GM18517 (cell line): Measurements from ENCODE around the gene HIVEP3.
A peak's percentile ranks its signal among the peaks of the same experiment; 100 is the strongest.
"Not testable (repeated sequence)": the region's sequence is repeated elsewhere in the genome, so short reads cannot be mapped to it uniquely, and the experiment has no call there.

Experiments
- ATAC-seq: cut with Tn5 transposase; IDR thresholded peaks from one replicate; pipeline ENCODE4 v1.9.1; 2021; ENCODE audit warnings: mild to moderate bottlenecking, moderate library complexity; ENCODE audit not compliant: unreplicated experiment

HIVEP3 gene

DNA sequence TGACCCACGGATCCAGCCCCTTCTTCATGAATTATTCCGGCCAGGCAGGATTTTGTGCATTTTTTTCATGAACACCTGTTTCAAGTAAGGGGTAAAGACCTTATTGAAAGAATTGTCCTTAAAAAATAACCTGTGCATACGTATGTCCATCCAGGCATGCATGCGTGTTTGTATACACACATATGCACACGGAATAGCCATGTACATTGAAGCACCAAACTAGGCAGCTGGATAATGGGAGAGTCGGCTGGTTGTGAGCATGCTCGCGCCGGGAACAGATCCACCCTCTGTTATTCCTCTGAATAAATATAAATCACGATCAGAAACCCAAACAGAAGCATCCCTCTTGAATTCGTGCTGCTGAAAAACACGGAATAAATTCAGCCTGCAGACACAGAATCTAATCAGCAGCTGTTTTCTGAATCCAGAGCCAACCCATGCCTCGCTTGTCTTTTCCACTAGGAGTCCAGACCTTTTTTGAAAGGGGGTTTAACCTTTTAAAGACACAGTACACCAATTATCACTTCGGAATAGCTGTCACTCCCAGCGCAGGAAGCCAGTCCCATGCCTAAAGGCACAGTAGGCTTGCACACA is at the start of gene HIVEP3:
HIVEP3 (minus strand) TSS at position 473 of the 594 bp plus-strand sequence.
- no peak for ATAC-seq

DNA sequence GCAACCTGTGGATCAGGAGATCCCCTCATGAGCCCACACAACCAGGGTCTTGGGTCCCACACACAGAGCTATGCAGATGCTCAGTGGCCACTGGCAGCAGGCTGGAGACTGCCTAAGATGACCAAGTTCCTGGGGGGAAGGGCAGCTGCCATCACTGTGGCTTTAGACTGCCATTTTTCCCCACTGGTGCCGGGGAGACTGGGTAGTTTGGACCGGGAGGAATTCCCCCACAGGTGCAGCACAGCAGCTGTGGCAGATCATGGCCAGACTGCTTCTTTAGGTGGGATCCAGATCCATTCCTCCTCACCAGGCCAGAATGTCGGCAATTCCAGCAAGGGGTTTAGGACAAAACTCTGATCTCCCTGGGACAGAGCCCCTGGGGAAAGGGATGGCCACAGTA is 45.7 kb upstream of the HIVEP3 start:
- ATAC-seq = no peak

DNA sequence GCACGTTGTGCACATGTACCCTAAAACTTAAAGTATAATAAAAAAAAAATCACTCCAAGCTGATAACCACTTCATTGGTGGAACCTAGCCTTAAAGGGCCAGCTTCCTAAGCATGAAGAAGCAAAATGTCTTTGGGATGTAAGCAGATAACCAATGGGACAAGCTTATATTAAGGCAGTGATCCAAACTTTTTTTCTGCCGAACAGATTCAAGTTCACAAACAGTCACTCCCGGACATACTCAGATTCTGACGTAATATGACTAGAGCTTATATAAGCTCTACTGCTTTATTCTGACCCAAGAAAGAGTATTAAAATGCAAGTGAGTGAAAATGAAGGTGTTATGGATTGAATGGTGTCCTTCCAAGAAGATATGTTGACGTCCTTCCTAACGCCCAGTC is 44.9 kb upstream of the HIVEP3 start:
- no peak for ATAC-seq

DNA sequence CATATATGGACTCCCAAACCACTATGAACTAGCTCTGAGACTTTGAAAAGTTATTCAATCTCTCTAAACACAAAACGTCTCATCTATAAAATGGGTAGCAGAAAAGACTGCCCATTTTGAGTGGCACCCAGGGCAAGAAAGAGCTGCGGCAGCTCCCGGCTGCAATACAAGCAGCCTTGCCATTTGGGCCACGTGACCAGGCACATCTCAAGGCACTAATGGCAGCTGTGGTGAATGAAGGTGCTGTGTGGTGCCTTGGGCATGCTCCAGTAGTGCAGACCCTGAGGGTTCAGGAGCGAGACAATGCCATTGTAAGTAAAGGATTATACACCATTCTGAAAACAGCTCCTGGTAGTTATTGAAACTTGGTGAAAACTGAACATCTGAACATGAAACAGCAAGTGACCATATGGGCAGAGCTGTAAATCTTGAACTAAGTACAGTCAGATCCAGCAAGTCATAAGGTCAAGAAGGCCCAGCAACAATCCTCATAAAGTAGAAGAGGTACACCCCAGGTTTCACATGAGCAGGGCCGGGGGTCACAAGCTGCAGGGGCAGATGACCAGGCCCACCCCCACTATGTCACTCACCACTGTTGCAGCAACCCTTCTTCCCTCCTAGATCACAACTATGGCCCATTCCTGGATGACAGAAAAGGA is 39.4 kb upstream of the HIVEP3 start:
- ATAC-seq = no peak

DNA sequence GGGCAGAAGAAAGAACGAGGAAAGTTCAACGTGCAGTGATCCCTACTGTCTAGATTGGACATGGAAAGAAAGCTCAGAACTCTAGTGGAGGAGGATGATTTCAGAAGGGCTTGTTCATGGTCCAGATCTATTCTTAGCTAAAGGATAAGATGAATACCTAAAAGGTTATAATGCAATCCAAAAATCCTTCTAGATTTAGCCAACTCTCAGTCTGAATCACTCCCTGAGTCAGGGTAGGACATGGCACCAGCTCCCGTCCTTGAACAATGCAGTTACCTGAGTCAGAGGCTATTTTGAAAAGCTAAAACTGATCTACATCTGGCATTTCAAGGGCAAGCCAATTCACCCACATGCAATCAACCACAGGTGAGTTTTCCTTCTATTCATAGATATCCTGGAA is 38.8 kb upstream of the HIVEP3 start:
- no peak for ATAC-seq

DNA sequence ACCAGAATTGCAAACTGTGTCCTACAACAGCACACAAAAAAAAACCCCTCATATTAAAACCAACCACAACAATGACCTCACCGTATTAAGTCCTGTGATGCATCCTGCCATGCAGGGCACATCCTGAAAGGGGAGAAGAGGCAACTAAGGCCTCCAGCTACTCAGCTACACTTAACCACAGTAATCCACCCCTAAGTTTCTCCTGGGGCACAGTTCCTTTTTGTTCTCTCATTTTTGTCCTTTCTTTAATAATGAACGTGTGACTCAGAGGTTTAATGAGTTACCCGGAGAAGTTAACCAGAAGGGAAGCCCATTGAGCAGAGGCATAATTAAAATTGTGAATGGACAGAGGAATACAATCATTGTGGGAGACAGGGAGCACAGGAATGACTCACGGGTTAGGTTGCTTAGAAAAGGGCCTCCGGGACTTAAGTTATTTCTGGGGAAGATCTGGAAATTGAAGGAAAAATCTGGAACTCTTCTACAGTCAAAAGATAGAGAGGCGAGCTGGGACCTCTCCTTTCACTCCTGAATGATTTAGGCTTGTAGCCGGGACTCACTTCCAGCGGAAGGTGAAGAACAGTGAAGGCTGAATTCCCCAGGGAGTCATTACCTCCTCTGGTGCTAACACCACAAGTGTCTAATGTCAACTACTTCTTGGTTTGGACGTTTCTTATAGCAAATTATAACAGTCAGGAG is 36.9 kb upstream of the HIVEP3 start:
- ATAC-seq = peak; percentile 81

DNA sequence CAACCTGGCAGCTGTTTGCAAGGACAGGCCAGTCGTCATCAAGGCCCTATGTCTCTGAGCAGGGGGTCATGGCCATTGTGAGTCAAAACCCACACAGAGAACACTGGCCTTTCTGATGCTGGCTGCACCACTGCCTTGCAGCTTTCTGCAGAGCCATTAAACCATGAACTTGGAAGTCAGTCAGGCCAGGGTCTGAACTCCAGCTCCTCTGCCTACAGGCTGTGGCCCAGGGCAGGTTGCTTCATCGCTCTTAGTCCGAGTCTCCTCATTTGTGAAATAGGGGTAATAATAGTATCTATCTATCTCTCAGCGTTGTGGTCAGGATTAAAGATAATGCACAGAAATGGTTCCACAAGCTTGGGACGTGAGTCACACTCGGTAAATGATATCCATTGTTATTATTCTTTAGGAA is 35.8 kb upstream of the HIVEP3 start:
- ATAC-seq = no peak

DNA sequence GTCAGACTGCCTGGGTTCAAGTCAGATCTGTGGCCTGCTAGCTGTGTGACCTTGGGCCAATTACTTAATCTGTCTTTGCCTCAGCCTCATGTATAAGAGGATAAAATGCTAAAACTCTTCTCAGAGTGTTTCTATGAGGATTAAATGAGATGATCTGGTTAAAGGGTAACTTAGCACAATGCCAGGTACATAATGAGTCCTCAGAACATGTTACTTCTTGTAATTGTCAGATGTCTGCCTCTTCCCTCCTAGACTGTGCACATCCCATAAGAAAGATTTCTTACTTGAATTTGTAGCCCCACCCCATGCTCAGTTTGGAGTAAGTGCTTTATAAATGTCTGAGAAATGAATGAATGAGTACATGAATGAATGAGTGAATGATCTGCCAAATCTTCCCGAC is 34.6 kb upstream of the HIVEP3 start:
- ATAC-seq = no peak

DNA sequence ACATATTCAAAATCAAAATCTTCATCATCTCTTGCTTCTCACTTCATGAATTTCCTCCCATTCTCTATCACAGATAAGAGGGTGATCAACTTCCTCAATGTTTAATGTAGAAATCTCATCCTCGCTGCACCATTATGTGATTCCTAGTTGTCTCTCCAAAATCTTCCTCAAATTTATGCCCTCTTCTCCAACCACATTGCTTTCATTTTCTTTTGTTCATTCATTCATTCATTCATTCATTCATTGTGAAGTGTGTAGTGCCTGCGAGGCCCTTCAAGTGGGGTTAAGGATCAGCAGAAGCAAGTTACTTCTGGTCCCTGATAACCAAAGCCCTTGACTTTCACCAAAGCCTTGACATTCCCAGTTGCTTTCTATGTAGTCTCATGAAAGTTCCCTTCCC is 33.5 kb upstream of the HIVEP3 start:
- ATAC-seq = no peak

DNA sequence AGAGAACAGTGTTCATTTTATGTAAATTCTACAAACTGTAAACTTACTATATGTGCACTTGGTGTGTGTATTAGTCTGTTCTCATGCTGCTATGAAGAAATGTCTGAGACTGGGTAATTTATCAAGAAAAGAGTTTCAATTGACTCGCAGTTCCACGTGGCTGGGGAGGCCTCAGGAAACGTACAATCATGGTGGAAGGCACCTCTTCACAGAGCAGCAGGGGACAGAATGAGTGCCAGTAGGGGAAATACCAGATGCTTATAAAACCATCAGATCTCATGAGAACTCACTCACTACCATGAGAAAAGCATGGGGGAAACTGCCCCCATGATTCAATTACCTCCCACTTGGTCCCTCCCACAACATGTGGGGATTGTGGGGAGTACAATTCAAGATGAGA is 32.8 kb upstream of the HIVEP3 start:
- not testable (repeated sequence) for ATAC-seq

DNA sequence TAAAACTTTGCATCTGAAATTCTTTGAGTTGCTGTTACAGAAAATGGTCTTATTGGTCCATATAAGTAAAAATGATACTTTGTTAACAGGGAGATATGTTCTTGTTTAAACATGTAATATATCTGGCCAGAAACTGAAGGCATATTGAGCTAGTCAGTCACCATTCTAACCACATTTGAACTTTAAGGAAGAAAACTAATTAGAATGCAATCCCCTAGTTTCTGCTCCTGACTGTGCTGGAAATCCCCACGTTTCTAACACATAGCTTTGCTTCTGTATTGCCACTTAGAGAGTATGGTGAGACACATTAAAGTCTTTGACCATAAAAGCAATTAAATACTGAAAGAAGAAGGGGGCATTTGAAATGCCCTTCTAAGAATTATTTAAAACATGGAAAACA is 32.1 kb upstream of the HIVEP3 start:
- ATAC-seq = no peak

DNA sequence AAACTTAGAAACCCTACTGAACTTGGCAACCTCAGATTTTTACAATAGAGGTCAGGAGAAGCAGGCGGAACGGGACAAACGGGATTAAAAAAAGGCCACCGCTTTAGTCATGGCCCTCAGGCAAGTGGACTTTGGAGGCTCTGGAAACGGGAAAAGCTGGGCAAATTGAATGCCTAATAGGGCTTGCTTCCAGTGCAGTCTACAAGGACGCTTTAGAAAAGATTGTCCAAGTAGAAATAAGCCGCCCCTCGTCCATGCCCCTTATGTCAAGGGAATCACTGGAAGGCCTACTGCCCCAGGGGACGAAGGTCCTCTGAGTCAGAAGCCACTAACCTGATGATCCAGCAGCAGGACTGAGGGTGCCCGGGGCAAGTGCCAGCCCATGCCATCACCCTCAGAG is 27.2 kb upstream of the HIVEP3 start:
- not testable (repeated sequence) for ATAC-seq

DNA sequence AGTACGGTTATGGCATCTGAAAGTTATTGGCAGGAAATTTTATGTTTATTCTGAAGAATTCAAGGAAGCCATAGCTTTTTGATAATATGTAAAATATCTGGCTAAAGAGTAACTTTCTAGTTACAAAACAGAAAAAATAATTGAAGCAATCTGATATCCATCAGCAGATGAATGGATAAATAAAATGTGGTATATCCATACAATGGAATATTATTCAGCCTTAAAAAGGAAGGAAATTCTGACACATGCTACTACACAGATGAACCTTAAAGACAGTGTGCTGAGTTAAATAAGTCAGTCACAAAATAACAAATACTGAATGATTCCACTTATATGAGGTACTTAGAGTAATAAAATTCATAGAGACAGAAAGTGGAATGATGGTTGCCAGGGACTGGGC is 25.0 kb upstream of the HIVEP3 start:
- no peak for ATAC-seq

DNA sequence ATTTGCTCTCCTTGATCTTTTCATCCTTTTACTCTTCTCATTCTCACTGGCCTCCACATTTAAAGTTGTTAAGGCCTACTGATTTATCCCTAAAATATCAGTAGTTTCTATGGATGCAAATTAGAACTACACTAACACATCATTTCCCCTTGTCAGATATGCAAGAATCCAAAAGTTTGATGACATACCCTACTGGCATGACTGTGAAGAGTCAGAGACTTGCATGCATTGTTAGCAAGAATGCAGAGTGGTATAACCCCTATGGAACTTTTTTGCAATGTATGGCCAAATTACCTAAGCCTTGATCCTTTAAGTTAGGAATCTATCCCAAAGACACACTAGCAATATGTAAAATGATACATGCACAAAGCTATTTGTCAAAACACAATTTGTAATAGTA is 23.6 kb upstream of the HIVEP3 start:
- ATAC-seq = no peak

DNA sequence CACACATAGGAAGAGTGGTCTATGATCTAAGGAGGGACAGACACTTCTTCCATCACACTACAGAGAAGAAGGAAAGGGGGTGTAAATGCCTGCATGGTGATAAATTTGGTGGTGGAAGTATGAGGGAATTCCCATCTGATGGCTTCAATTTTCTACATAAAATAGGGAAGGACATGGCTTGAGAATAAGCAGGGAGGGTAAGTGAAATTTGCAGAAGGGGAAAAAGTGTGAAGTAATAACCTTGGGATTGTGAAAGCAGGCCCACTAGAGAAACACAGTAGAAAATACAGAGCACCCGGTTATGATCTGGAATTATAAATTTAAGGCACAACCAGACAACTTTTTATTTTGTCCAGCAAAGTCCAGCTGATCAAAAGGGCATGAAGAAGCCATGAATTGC is 22.7 kb upstream of the HIVEP3 start:
- ATAC-seq = no peak

DNA sequence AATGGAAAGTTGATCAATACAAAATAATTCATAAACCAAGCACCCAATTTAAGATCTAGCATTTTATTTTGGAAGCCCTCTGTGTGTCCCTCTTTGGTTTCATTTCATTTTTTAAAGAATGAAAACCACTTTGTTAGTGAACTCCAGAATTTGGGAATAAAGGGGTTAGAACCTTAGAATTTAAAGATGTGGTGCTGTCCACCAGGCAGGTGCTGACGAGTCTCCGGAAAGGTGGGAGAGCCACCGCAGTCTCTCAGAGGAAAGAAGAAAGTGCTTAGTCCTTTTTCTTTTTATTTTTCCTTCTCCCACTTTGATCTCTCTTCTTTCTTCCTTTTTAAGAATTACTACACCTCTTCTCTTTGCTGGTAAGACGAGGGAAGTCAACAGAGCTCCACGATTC is 20.5 kb upstream of the HIVEP3 start:
- no peak for ATAC-seq

DNA sequence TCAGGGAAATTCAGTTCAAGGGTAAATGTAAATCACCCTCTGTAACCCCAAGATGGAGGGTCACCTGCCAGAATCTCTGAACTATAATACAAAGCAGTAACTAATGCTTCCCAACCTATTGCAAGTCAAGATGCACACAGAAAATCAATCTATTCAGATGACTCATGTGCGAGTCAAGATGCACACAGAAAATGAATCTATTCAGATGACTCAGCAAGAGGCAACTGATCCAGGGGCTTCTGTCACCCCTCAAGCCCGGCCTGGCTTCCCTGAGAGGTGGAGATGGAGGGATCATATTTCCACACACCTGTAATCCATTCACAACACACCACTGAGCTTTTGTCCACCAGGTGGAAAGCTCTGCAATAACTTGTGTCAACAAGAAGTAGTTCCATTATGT is 17.4 kb upstream of the HIVEP3 start:
- no peak for ATAC-seq

DNA sequence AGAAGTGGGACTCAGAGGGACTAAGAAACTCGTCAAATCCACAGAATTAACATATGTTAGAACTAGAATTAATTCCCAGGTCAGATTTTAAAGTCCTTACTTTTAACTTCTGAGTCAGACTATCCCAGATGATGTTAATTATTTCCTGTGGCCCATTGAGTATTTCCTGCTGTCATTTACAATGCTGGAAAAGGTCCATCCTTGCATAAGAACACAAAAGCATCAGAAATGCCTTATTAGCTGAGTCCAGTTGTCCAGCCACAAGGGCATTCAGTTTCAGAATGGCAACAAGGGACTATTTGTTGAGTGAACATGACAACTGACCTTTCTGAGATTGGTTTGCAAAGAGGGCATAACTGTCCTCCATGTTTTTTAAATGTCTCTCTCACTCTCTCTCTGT is 16.5 kb upstream of the HIVEP3 start:
- no peak for ATAC-seq

DNA sequence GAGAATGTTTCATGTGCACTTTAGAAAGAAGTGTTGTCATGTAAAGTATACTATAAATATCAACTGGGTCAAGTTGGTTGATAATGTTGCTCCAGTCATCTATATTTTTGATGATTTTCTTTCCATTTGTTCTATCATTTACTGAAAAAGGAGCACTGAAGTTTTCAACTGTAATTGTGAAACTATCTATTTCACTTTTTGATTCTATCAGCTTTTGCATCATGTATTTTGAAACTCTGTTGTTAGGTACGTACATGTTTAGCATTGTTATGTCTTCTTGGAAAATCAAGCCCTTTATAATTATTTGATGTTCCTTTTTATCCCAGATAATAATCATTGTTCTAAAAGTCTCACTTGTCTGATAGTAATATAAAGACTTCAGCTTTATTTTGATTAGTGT is 14.4 kb upstream of the HIVEP3 start:
- no peak for ATAC-seq

DNA sequence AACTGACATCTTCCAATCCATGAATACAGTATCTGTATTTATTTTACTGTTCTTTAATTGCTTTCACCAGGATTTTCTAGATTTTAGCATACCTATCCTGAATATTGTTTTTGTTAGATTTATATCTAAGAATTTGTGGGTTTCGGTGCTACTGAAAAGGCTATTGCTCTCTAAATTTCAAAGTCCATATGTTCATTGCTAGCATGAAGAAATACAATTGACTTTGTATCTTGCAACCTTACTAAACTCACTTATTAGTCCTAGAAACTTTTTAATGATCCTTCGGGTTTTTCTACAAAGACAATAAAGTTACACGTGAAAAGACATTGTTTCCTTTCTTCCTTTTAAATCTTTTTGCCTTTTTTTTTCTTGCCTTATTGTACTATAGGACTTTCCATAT is 12.9 kb upstream of the HIVEP3 start:
- no peak for ATAC-seq

DNA sequence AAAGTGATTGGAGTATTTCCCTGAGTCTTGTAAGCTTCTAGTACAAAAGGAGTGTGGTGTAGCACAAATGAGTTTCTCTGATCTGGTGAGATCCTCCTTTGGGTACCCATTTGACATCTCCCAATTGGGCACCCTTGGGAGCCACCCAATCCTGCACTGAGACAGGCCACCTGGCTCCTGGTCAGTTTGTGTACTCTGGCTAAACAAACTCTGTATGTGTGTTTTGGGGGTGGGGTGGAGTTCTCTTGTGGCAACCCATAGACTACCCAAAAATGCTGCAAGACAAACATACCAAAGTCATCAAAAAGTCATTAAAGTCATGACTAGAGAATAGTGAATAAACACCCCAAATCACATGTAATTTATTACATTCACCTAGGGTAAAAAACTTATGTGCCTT is 8.4 kb upstream of the HIVEP3 start:
- ATAC-seq = no peak

DNA sequence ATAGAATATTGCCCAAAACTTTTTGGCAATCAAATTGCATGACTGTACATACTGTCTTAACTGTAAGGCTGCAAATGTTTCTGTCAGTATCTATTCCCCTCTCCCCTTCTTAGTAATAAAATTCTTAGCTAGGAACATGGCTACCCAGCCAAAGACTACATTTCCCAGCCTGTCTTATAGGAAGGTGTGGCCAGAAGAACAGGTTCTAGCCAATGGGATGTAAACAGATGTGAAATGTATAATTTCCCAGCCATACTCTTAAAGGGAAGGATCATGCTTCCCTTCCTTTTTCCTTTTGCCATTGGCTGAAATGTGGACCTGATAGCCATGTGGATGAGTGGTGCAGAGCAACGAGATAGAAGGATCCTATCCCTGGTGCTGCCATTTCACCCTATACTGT is 7.0 kb upstream of the HIVEP3 start:
- ATAC-seq = no peak

DNA sequence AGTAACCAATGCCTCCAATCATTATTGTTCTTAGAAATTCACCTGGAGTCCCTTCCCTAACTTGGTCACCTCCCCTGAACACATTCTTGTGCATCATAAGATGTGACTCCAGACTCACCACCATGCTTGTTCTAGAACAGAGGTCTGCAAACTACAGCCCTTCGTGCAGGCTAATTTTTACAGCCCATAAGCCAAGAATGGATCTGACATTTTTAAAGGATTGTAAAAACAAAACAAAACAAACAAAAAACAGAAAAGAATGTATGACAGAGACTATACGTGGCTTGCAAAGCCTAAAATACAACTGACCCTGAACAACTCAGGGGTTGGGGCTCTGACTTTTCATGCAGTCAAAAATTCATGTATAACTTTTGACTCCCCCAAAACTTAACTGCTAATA is 6.2 kb upstream of the HIVEP3 start:
- no peak for ATAC-seq
